ENCODE results near the gene ADGRB2.

GRCh38 chr1:31804098-31804497 lies 40.0 kb upstream of the ADGRB2 start:
- TF ChIP-seq, protein P1, sequence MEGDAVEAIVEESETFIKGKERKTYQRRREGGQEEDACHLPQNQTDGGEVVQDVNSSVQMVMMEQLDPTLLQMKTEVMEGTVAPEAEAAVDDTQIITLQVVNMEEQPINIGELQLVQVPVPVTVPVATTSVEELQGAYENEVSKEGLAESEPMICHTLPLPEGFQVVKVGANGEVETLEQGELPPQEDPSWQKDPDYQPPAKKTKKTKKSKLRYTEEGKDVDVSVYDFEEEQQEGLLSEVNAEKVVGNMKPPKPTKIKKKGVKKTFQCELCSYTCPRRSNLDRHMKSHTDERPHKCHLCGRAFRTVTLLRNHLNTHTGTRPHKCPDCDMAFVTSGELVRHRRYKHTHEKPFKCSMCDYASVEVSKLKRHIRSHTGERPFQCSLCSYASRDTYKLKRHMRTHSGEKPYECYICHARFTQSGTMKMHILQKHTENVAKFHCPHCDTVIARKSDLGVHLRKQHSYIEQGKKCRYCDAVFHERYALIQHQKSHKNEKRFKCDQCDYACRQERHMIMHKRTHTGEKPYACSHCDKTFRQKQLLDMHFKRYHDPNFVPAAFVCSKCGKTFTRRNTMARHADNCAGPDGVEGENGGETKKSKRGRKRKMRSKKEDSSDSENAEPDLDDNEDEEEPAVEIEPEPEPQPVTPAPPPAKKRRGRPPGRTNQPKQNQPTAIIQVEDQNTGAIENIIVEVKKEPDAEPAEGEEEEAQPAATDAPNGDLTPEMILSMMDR (IDR thresholded peaks at IDR 0.05): no peak
- no peak for TF ChIP-seq POLR2A (IDR thresholded peaks at IDR 0.05)
- no peak for TF ChIP-seq POLR2AphosphoS5 (IDR thresholded peaks at IDR 0.05)
